ACC112 (cell line): Measurements from ENCODE around the gene MYO10.

Experiments used
- H2AFZ ChIP-seq: fragments of 200-600 bp; sonication (generic); one replicate; pipeline ENCODE4 v1.6.0; 2017; ENCODE audit warnings: antibody characterized with exemption, low read length; ENCODE audit not compliant: unreplicated experiment
- H3K27ac ChIP-seq: fragments of 200-600 bp; sonication (generic); 2 replicates; pipeline ENCODE4 v1.5.1; 2014; ENCODE audit warnings: low read depth, mild to moderate bottlenecking, antibody characterized with exemption, low read length, moderate library complexity
- H3K27me3 ChIP-seq: fragments of 200-600 bp; sonication (generic); 2 replicates; pipeline ENCODE4 v1.6.1; 2014; ENCODE audit warnings: mild to moderate bottlenecking, antibody characterized with exemption, low read length, moderate library complexity, mixed read lengths; ENCODE audit not compliant: insufficient read depth
- H3K36me3 ChIP-seq: fragments of 200-600 bp; sonication (generic); 2 replicates; pipeline ENCODE4 v1.6.1; 2016; ENCODE audit warnings: mild to moderate bottlenecking, antibody characterized with exemption, low read length, moderate library complexity, mixed read lengths; ENCODE audit not compliant: insufficient read depth
- H3K4me1 ChIP-seq: fragments of 200-600 bp; sonication (generic); one replicate; pipeline ENCODE4 v1.6.1; 2016; ENCODE audit warnings: low read length, mixed read lengths; ENCODE audit not compliant: insufficient read depth, unreplicated experiment, control insufficient read depth
- H3K4me3 ChIP-seq: fragments of 200-600 bp; sonication (generic); 2 replicates; pipeline ENCODE4 v1.5.1; 2014; ENCODE audit warnings: mild to moderate bottlenecking, low read depth, low read length
- H3K79me2 ChIP-seq: fragments of 200-600 bp; sonication (generic); one replicate; pipeline ENCODE4 v1.6.0; 2016; ENCODE audit warnings: low read length; ENCODE audit not compliant: control insufficient read depth, unreplicated experiment, insufficient read depth

The MYO10 gene

GRCh38 chr5:16943846-16944678, 8.0 kb upstream of the MYO10 start:
- no peaks in the 10 kb centered on the region for H3K4me1 ChIP-seq
- H2AFZ ChIP-seq = no peak overlapping the region
- H3K27ac ChIP-seq = no peak overlapping the region
- H3K79me2 ChIP-seq = no peaks in the 10 kb centered on the region
- no peak overlapping the region for H3K4me3 ChIP-seq
- no peaks in the 10 kb centered on the region for H3K36me3 ChIP-seq
- H3K27me3 ChIP-seq = no peaks in the 10 kb centered on the region

GRCh38 chr5:16937503-16938161, 1.5 kb upstream of the MYO10 start:
- H3K36me3 ChIP-seq = no peaks in the 10 kb centered on the region
- H3K27me3 ChIP-seq = no peaks in the 10 kb centered on the region
- peaks cover 8% of the 10 kb centered on the region for H3K4me1 ChIP-seq
- H2AFZ ChIP-seq = no peak overlapping the region
- peaks cover 34% of the 10 kb centered on the region for H3K79me2 ChIP-seq
- H3K4me3 ChIP-seq = no peak overlapping the region
- H3K27ac ChIP-seq = no peak overlapping the region

- peak overlapping the region; percentile 86 for H3K4me3 ChIP-seq
- peak overlapping the region; percentile 96 for H2AFZ ChIP-seq
- no peaks in the 10 kb centered on the region for H3K36me3 ChIP-seq
- H3K27me3 ChIP-seq = no peaks in the 10 kb centered on the region
- H3K27ac ChIP-seq = peak overlapping the region; percentile 54; the same call in 1 of the 2 replicates
- peaks cover 14% of the 10 kb centered on the region for H3K4me1 ChIP-seq
- peaks cover 40% of the 10 kb centered on the region for H3K79me2 ChIP-seq
Measured at GRCh38 chr5:16936989-16937438, 926 bp upstream of the MYO10 start.

- H2AFZ ChIP-seq = peak overlapping the region; percentile 33
Measured at GRCh38 chr5:16935231-16936149, 598 bp downstream of the MYO10 start.

GRCh38 chr5:16934677-16935153, 1.4 kb downstream of the MYO10 start:
- Histone ChIP-seq H3K27ac (peak overlapping the region; percentile 67), H3K4me3 (peak overlapping the region; percentile 86), H2AFZ (no peak overlapping the region)

More at GRCh38 chr5:16935231-16936149, 598 bp downstream of the MYO10 start:
- Histone ChIP-seq H3K79me2 (peaks cover 53% of the 10 kb centered on the region), H3K36me3 (no peaks in the 10 kb centered on the region), H3K27ac (peak overlapping the region; percentile 67), H3K27me3 (no peaks in the 10 kb centered on the region), H3K4me1 (peaks cover 23% of the 10 kb centered on the region), H3K4me3 (peak overlapping the region; percentile 86)

GRCh38 chr5:16934123-16934522, 2.0 kb downstream of the MYO10 start:
- Histone ChIP-seq H3K36me3 (no peaks in the 10 kb centered on the region), H3K27ac (peak overlapping the region; percentile 67), H3K79me2 (peaks cover 67% of the 10 kb centered on the region), H3K4me3 (peak overlapping the region; percentile 86), H3K4me1 (peaks cover 35% of the 10 kb centered on the region), H2AFZ (no peak overlapping the region), H3K27me3 (no peaks in the 10 kb centered on the region)

More at GRCh38 chr5:16934677-16935153, 1.4 kb downstream of the MYO10 start:
- Histone ChIP-seq H3K27me3 (no peaks in the 10 kb centered on the region), H3K79me2 (peaks cover 61% of the 10 kb centered on the region), H3K4me1 (peaks cover 31% of the 10 kb centered on the region), H3K36me3 (no peaks in the 10 kb centered on the region)

GRCh38 chr5:16933337-16933736, 2.8 kb downstream of the MYO10 start:
- Histone ChIP-seq H3K4me1 (peaks cover 35% of the 10 kb centered on the region), H3K4me3 (peak overlapping the region; percentile 86), H3K27me3 (no peaks in the 10 kb centered on the region), H3K79me2 (peaks cover 73% of the 10 kb centered on the region), H3K36me3 (no peaks in the 10 kb centered on the region), H2AFZ (no peak overlapping the region), H3K27ac (peak overlapping the region; percentile 22)

GRCh38 chr5:16932401-16932800, 3.7 kb downstream of the MYO10 start:
- Histone ChIP-seq H3K4me3 (peak overlapping the region; percentile 86), H2AFZ (no peak overlapping the region), H3K27me3 (no peaks in the 10 kb centered on the region), H3K4me1 (peaks cover 35% of the 10 kb centered on the region), H3K27ac (peak overlapping the region; percentile 20; the same call in 1 of the 2 replicates), H3K79me2 (peaks cover 82% of the 10 kb centered on the region), H3K36me3 (no peaks in the 10 kb centered on the region)

GRCh38 chr5:16931334-16932110, 4.6 kb downstream of the MYO10 start:
- no peak overlapping the region for H2AFZ ChIP-seq
- no peaks in the 10 kb centered on the region for H3K27me3 ChIP-seq
- H3K4me3 ChIP-seq = peak overlapping the region; percentile 86
- peaks cover 91% of the 10 kb centered on the region for H3K79me2 ChIP-seq
- peaks cover 35% of the 10 kb centered on the region for H3K4me1 ChIP-seq
- no peaks in the 10 kb centered on the region for H3K36me3 ChIP-seq
- peak overlapping the region; percentile 20; the same call in 1 of the 2 replicates for H3K27ac ChIP-seq
